NCI-H510A (cell line): ENCODE data around the gene PIGX.

Source experiments
- DNase-seq: peaks from one replicate; lab custom pipeline; 2025; lab: John Stamatoyannopoulos, UW

The PIGX gene

GRCh38 chr3:196757876-196758739 lies 45.9 kb downstream of the PIGX start:
- DNase-seq: no peak

GRCh38 chr3:196763179-196763578 lies 51.0 kb downstream of the PIGX start:
- DNase-seq: no peak

- DNase-seq: no peak
These were observed 53.3 kb downstream of the PIGX start for GRCh38 chr3:196765454-196765853.

GRCh38 chr3:196771067-196771466 lies 58.9 kb downstream of the PIGX start:
- no peak for DNase-seq

GRCh38 chr3:196772102-196772501 lies 59.9 kb downstream of the PIGX start:
- no peak for DNase-seq

DNA sequence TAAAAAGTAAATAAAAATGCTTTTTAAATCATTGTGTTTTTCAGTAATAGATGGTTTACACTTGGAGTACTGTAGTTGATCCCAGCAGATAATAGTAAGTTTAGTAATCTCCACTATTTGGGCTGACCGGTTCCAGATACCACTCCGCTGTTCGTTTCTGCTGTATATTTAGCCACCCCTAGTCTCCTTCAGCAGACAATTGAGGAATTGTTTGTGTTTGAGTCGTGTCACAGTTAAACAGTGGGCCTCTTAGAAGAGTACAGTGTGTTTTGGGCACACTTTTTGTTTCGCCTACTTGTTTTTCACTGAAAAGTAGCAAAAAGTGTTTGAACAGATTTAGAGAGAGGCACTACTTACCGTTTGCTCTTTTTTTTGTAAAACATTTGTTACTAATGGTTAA lies 60.7 kb downstream of the PIGX start:
- DNase-seq: no peak

DNA sequence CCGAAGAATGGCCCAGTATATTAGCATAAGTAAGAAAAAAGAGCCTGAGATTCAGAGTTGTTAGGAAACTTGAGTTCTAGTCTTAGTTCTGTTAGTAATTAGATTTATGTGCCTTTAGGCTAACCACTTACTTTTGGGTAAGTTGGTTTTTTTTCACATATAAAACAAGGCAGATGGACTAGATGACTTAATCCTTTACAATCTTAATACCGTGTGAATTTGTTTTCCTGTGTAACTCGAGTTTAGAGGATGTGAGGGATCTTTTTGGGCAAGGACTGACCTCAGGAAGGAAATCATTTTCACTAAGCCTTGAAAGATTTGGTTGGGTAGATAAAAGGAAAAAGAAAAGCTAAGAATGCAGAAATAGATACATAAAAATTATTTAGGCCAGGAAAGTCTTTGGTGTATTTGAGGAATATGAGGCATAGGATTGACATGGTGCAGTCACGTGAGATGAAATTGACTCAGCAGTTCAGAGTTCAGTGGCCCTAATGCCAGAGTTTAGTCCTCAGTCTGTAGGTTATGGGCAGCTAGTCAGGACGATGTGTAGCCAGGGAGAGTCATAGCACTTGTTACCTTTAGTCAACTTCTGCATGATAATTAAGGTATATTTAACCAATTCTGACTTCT lies 62.1 kb downstream of the PIGX start:
- no peak for DNase-seq

DNA sequence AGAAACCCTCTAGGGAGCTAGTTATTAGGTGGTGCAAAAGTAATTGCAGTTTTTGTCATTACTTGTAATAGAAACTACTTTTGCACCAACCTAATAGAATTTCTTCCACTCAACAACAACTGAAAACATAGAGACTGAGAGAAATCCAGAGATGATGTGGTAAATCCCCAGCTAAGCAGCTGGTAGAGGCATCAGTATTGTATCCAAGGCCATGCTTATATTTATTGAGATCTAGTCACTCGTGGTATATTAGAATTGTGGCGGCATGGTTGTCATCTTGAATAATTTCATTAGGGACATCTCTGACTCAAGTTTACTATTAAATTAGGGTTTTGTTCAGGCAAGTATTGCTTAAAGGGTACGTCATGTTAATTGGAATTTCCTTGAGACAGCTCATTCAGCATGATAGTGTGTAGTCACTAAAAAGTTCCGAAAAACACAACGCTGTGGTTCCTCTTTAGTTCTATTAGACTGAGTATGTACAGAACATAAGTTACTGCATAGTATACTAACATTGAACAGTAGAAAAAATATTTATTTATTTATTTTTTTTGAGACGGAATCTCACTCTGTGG lies 62.8 kb downstream of the PIGX start:
- DNase-seq: no peak

- no peak for DNase-seq
These were observed 63.8 kb downstream of the PIGX start for GRCh38 chr3:196775938-196776337.

DNA sequence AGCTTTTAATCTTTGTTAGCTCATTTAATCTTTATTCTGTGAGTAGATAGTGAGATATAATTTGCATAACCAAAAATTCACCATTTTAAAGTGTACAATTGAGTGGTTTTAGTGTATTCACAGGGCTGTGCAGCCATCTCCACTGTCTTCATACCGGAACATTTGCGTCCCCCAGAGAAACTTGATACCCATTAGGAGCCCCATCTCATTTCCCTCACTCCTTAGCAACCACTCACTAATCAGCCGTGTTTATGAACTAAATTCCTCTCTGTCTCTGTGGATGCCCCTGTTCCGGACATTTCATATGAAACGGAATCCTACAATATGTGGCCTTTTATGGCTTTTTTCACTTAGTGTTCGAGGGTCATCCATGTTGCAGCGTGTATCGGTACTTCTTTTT lies 65.7 kb downstream of the PIGX start:
- DNase-seq: no peak

DNA sequence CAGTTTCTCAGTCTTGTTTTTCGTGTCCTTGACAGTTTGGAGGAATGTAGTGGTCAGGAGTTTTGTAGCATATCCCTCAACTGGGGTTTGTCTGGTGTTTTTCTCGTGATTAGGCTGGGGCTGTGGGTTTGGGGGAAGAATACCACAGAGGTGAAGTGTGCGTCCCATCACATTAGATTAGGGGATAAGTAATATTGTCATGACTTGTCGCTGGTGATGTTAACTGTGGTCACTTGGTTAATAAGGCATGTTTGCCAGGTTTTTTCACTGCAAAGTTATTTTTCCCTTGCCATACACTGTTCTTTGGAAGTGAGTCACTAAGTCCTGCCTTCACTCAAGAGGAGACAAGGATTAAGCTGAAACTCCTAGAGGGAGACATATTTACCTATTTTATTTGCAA lies 66.6 kb downstream of the PIGX start:
- no peak for DNase-seq

GRCh38 chr3:196782511-196782910 lies 70.3 kb downstream of the PIGX start:
- DNase-seq: no peak
